Naive thymus-derived CD8-positive, alpha-beta T cell (primary cell): ENCODE measurements around the gene SLC17A7. TPM values are rescaled to one million over a fixed set of nuclear protein-coding genes. Genes with fewer than 3 reads are reported as not detected.

Experiments used
- ATAC-seq, 2 donors: fragments of 150-1000 bp; cut with Tn5 transposase in 1 of 2; sonication (Bioruptor Pico), chemical (Tn5 transposase) in 1 of 2; 1 replicate in 1 of 2; 2 replicates in 1 of 2; pipeline ENCODE4 v1.10.0; 2021; ENCODE audit warnings: mild to moderate bottlenecking in 2 of 2, moderate library complexity in 2 of 2
- POLR2A ChIA-PET: fragments of 350-600 bp; sonication (Branson Sonifier 250); formaldehyde crosslinking; loops from one replicate; lab custom pipeline; 2021; ENCODE audit warnings: antibody characterized with exemption; lab: Charles Lee
- DNase-seq, 10 donors: peaks; one replicate each; pipeline versions ENCODE4 v3.0.0 to v3.0.0-alpha.2; 2020 to 2022
- H3K27ac Mint-ChIP-seq, 10 donors: one replicate each; pipeline ENCODE4 v1.8.0; 2020 to 2022; ENCODE audit warnings: mild to moderate bottlenecking in 10 of 10, mixed read lengths in 10 of 10, moderate library complexity in 4 of 10, inconsistent platforms in 1 of 10
- H3K27me3 Mint-ChIP-seq, 5 donors: one replicate each; pipeline ENCODE4 v1.8.0; 2021 to 2022; ENCODE audit warnings: mixed read lengths in 5 of 5
- H3K36me3 Mint-ChIP-seq, 3 donors: one replicate each; pipeline ENCODE4 v1.8.0; 2020 to 2022; ENCODE audit warnings: mixed read lengths in 3 of 3, mild to moderate bottlenecking in 2 of 3, inconsistent platforms in 1 of 3
- H3K4me1 Mint-ChIP-seq, 4 donors: one replicate each; pipeline ENCODE4 v1.8.0; 2021 to 2022; ENCODE audit warnings: mixed read lengths in 4 of 4
- H3K4me3 Mint-ChIP-seq, 10 donors: one replicate each; pipeline ENCODE4 v1.8.0; 2020 to 2022; ENCODE audit warnings: mild to moderate bottlenecking in 10 of 10, mixed read lengths in 10 of 10, moderate library complexity in 6 of 10, inconsistent platforms in 1 of 10
- H3K9me3 Mint-ChIP-seq, 9 donors: one replicate each; pipeline ENCODE4 v1.8.0; 2020 to 2022; ENCODE audit warnings: mixed read lengths in 9 of 9, mild to moderate bottlenecking in 3 of 9, inconsistent platforms in 1 of 9, moderate library complexity in 1 of 9
- polyA plus RNA-seq, 3 donors: library from polyadenylated mRNA; unstranded; fragments of 300-500 nt; fragmentation: Illumina TruSeq; gene quantifications; one replicate each; pipeline ENCODE4 v1.2.3, GENCODE V29; 2021
- total RNA-seq, 8 experiments: library from RNA in 2 of 8; stranded (reverse) in 2 of 8; gene quantifications; one replicate each; pipeline ENCODE4 v1.2.3 and lab custom pipeline; 2021 to 2026

Gene SLC17A7
- total RNA-seq (under 1 TPM; 0.27 to 0.73 TPM), polyA plus RNA-seq (not detected), total RNA-seq (lab: John Stamatoyannopoulos, UW) (0 to 0.15 (median 0.08) reads per million in 6 experiments)

DNA sequence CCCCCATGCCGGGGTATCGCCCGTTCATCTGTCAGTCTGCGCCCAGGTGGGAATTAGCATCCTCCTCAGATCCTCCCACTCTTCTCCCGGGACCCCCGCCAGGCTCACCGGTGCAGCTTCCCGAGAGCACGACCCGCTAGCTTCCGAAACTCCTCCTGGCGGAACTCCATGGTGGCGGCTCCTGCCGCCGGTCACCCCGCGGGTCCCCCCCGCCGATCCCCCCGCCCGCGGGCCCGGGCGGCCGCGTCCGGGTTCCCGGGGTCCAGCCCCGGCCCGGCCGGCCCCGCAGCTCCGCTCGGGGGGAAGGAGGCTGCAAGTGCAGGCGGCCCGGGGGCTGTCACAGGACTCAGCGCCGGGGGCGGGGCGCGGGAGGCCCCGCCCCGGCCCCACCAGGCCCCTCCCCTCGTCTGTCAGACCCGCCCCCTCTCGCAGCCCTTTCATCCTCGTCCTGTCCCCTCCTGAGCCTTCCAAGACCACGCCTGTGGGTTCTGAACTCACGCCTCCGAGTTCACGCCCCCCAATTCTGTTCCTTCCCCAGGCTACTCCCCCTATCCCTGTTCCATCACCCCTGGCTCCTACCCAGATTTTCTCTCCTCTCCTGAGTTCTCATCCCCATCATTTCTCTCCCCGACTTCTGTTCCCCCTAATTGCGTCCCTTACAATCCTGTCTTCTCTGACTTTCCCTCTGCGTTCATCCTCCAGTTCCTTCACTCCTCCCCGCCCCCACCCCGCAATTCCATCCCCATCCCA, at the start of gene SLC17A7:
TSS of gene SLC17A7 (minus strand) at position 318 of the 750 bp plus-strand sequence. CDS start at position 170, 148 bp downstream.
- ATAC-seq (no peak), DNase-seq (peak in 5 of 10 donors; percentile 27 to 72 (median 59))
- POLR2A ChIA-PET = interaction anchor here (0.6 to 2.4 kb wide), 7 partner anchors 10 to 51 kb away, joined by 3 to 11 read pairs (median 5); partner anchors contain the start of gene PIH1D1
- peaks cover 44 to 65% (median 58%) of the 10 kb centered on the region in 5 donors for H3K27me3 Mint-ChIP-seq
- peak within 1 kb of the TSS; percentile 76 to 90 (median 84) for H3K4me3 Mint-ChIP-seq
- H3K9me3 Mint-ChIP-seq = no peaks in the 10 kb centered on the region
- peaks cover 33 to 54% (median 43%) of the 10 kb centered on the region in 4 donors for H3K4me1 Mint-ChIP-seq
- H3K27ac Mint-ChIP-seq = peak within 1 kb of the TSS in 9 of 10 donors; percentile 19 to 84 (median 34)
- H3K36me3 Mint-ChIP-seq = peaks cover 2 to 8% (median 5%) of the 10 kb centered on the region in 3 donors

DNA sequence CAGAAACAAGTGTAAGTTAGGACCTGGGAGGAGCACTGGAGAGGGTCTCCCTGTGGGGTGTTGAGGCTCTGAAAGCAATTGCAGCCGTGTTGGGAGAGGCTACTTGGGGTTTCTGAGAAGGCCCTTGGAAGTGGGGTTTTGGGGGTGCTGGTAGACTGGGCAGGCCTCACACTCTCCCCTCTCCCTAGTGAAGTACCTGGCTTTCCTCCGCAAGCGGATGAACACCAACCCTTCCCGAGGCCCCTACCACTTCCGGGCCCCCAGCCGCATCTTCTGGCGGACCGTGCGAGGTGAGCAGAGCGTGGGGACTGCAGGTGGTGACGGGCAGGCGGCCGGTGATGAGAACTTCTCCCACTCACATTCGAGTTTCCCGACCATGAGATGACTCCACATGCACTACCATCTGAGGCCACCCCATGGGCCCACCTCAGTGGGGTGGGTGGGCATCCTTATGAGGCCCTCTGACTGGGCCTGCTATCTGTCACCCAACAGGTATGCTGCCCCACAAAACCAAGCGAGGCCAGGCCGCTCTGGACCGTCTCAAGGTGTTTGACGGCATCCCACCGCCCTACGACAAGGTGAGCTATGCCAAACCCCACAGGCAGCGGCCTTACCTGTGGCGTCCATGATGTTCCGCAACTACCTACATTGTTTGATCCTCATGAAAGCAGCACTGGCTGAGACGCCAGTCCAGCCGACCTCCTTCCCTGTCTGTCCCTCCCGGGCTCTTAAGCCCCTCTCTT, 49.1 kb upstream of the SLC17A7 start:
- H3K27me3 Mint-ChIP-seq = peaks cover 0 to 3% (median 0%) of the 10 kb centered on the region in 5 donors
- peaks cover 0 to 4% (median 0%) of the 10 kb centered on the region in 9 donors for H3K9me3 Mint-ChIP-seq
- peak overlapping the region; percentile 26 to 99 (median 97) for H3K4me3 Mint-ChIP-seq
- H3K4me1 Mint-ChIP-seq = peaks cover 11 to 66% (median 53%) of the 10 kb centered on the region in 4 donors
- peak overlapping the region in 9 of 10 donors; percentile 57 to 99 (median 94) for H3K27ac Mint-ChIP-seq
- peaks cover 12 to 69% (median 33%) of the 10 kb centered on the region in 3 donors for H3K36me3 Mint-ChIP-seq
- DNase-seq = no peak
- POLR2A ChIA-PET = interaction anchor here (6.2 kb wide), 1 partner anchor 13 kb away, joined by 60 read pairs; no protein-coding TSS in a partner anchor
- no peak for ATAC-seq

DNA sequence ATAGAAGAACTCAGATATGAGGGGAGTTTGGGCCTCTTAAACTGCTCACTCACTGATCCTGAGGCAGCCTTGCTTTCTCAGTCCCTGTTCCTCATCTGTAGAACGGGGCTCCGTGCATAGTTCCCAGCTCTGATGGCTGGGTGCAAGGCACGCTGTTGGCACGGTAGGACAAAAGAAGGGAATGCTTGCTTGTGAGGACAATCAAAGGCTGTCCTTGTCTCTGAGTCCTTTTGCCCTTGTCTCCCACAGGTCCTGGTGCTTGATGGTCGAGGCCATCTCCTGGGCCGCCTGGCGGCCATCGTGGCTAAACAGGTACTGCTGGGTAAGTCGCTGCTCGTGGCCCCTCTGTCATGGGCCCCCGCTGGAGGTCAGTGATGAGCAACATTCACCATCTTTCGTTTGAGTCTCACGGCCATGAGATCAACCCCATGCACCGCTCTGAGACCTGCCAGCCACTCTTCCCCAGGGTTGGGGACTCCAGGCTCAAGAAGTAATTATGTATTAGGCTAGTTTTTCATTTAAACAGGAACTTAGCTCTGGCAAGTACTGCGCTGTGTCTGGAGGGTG, 48.4 kb upstream of the SLC17A7 start:
- POLR2A ChIA-PET = interaction anchor here (0.5 to 6.2 kb wide), 7 partner anchors 13 to 229 kb away, joined by 3 to 60 read pairs (median 4); partner anchors contain the start of genes ALDH16A1, FLT3LG and PIH1D1
- Mint-ChIP-seq H3K27ac (peak overlapping the region in 9 of 10 donors; percentile 85 to 99 (median 97)), H3K36me3 (peaks cover 12 to 76% (median 33%) of the 10 kb centered on the region in 3 donors), H3K4me3 (peak overlapping the region; percentile 89 to 99 (median 97)), H3K9me3 (peaks cover 0 to 4% (median 0%) of the 10 kb centered on the region in 9 donors), H3K27me3 (peaks cover 0 to 3% (median 0%) of the 10 kb centered on the region in 5 donors), H3K4me1 (peaks cover 11 to 60% (median 52%) of the 10 kb centered on the region in 4 donors)
- ATAC-seq (no peak), DNase-seq (no peak)

DNA sequence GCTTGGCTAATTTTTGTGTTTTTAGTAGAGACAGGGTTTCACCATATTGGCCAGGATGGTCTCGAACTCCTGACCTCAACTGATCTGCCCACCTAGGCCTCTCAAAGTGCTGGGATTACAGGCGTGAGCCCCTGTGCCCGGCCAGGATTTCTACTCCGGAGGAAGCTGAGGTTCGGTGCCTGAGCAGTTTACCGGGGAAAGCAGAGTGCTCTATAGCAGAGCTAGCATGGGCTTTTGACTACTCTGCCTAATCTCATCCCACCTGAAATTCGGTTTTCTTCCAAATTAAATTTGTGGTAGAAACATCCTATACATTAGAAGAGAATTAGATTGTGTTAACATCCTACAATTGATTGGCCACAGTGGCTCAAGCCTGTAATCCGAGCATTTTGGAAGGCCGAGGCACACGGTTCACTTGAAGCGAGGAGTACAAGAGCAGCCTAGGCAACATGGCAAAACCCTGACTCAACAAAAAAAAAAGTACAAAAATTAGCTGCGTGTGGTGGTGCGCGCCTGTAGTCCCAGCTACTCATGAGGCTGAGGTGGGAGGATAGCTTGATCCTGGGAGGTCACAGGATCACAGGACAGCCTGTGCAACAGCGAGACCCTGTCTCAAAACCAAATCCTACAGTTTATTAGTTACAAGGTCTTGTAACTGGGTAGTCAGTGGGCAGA, 47.7 kb upstream of the SLC17A7 start:
- peak overlapping the region; percentile 94 to 99 (median 97) for H3K27ac Mint-ChIP-seq
- peaks cover 11 to 60% (median 52%) of the 10 kb centered on the region in 4 donors for H3K4me1 Mint-ChIP-seq
- no peak for ATAC-seq
- peaks cover 12 to 83% (median 33%) of the 10 kb centered on the region in 3 donors for H3K36me3 Mint-ChIP-seq
- H3K27me3 Mint-ChIP-seq = peaks cover 0 to 3% (median 0%) of the 10 kb centered on the region in 5 donors
- POLR2A ChIA-PET = interaction anchor here (0.6 to 6.2 kb wide), 10 partner anchors 12 to 197 kb away, joined by 3 to 60 read pairs (median 6); partner anchors contain the start of genes ALDH16A1, FLT3LG and PIH1D1
- peaks cover 0 to 4% (median 0%) of the 10 kb centered on the region in 9 donors for H3K9me3 Mint-ChIP-seq
- DNase-seq = no peak
- peak overlapping the region; percentile 89 to 99 (median 97) for H3K4me3 Mint-ChIP-seq

DNA sequence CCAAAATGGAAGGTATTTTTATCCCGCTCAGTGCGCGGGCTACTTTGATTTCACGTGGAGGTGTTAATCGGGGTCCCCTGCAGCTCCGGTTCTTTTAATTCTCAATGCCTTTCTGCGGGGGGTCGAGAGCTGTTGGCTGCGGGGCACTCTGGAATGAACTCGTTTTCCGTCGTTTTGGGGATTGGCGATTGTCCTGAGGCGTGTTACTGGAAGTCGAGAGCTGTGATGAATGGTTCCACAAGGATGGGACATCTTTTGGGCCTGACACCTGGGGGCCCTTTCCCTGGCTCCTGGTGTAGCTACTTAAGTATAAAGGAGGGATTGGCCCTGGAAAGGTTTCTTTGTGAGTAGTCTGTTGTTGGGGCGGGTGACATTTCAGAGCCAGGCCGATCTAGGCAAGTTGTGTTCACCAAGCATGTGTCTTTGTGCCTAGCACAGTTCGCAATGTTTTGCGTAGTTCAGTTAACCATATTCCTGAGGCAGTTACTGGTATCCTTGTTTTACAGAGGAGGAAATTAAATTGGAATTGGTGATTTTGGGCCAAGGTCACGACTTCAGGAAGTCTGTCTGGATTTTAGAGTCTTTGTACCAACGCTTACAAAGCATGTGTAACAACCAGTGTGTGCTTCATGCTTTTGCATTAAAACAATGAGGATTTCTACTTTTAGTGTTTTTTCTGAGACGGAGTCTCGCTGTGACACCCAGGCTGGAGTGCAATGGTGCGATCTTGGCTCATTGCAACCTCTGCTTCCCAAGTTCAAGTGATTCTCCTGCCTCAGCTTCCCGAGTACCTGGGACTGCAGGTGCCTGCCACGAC, 46.9 kb upstream of the SLC17A7 start:
- peaks cover 0 to 2% (median 0%) of the 10 kb centered on the region in 9 donors for H3K9me3 Mint-ChIP-seq
- peak overlapping the region; percentile 94 to 99 (median 97) for H3K27ac Mint-ChIP-seq
- no peak for ATAC-seq
- POLR2A ChIA-PET = interaction anchor here (0.6 to 6.2 kb wide), 29 partner anchors 11 to 495 kb away, joined by 3 to 60 read pairs (median 4); partner anchors contain the start of genes ALDH16A1, CD37, FLT3LG and GYS1
- peak overlapping the region; percentile 89 to 99 (median 97) for H3K4me3 Mint-ChIP-seq
- no peak for DNase-seq
- H3K36me3 Mint-ChIP-seq = peaks cover 12 to 89% (median 33%) of the 10 kb centered on the region in 3 donors
- peaks cover 0 to 3% (median 0%) of the 10 kb centered on the region in 5 donors for H3K27me3 Mint-ChIP-seq
- H3K4me1 Mint-ChIP-seq = peaks cover 11 to 60% (median 52%) of the 10 kb centered on the region in 4 donors

DNA sequence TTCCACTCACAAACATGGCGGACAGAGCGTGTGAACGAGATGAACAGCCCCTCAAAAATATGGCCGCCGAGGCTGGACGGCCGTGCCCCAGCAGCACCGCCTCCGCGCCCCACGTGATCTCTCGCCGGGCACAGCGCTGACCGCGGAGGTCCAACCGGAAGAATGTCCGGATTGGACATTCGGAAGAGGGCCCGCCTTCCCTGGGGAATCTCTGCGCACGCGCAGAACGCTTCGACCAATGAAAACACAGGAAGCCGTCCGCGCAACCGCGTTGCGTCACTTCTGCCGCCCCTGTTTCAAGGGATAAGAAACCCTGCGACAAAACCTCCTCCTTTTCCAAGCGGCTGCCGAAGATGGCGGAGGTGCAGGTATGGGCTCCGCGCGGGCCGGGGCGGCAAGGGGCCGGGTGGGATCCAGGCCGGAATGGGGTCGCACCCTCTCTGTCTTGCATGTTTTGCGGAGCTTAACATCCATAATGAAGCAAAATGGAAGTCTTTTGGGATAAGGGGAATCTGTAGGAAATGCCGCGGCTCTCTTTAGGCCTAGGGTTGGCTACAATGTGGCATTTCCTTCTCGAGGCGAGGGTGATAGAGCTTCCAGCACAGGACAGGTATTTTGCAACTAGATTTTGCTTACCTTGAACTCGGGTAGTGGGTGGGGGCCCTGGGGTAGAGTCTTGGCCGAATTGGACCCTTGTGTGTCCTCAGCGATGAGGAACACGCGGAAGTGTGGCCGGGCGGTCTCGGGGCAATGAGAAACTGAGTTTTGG, 46.1 kb upstream of the SLC17A7 start, which contains the start of gene RPL13A:
TSS of gene RPL13A (plus strand) at position 332 of the 769 bp plus-strand sequence. CDS start at position 354, 22 bp downstream.
- ATAC-seq (peak; percentile 85 to 91), DNase-seq (peak; percentile 98 to 100 (median 99))
- H3K9me3 Mint-ChIP-seq = peaks cover 0 to 2% (median 0%) of the 10 kb centered on the region in 9 donors
- POLR2A ChIA-PET = interaction anchor here (0.5 to 6.2 kb wide), 29 partner anchors 10 to 494 kb away, joined by 3 to 60 read pairs (median 4); partner anchors contain the start of genes ALDH16A1, CD37, FLT3LG and GYS1
- peak within 1 kb of the TSS; percentile 94 to 99 (median 97) for H3K27ac Mint-ChIP-seq
- H3K27me3 Mint-ChIP-seq = peaks cover 0 to 3% (median 0%) of the 10 kb centered on the region in 5 donors
- peaks cover 9 to 57% (median 45%) of the 10 kb centered on the region in 4 donors for H3K4me1 Mint-ChIP-seq
- peak within 1 kb of the TSS; percentile 89 to 99 (median 97) for H3K4me3 Mint-ChIP-seq
- peaks cover 12 to 89% (median 29%) of the 10 kb centered on the region in 3 donors for H3K36me3 Mint-ChIP-seq

DNA sequence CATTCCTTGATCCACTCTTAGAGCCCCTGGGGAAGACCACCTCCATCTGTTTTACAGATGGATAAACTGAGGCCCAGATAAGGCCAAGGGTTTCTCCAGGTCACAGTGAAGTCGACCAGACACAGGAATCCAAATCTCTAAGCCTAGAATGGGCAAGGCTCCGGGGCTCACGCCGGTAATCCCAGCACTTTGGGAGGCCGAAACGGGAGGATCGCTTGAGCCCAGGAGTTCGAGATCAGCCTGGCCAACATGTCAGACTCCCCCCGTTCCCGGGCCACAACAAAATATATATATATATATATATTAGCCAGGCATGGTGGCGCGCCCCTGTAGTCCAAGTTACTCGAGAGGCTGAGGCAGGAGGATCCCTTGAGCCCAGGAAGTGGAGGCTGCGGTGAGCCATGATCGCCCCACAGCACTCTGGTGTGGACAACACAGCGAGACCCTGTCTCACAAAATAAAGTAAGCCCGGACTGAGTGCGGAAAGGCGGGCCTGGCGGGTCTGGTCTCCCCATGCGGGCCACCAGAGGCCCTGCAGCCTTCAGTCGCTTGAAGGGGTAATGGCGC, 45.5 kb upstream of the SLC17A7 start:
- ATAC-seq (no peak), DNase-seq (no peak)
- H3K27ac Mint-ChIP-seq = peak overlapping the region; percentile 94 to 99 (median 97)
- H3K9me3 Mint-ChIP-seq = peaks cover 0 to 2% (median 0%) of the 10 kb centered on the region in 9 donors
- peak overlapping the region; percentile 89 to 99 (median 97) for H3K4me3 Mint-ChIP-seq
- H3K27me3 Mint-ChIP-seq = peaks cover 0 to 3% (median 0%) of the 10 kb centered on the region in 5 donors
- peaks cover 9 to 59% (median 41%) of the 10 kb centered on the region in 4 donors for H3K4me1 Mint-ChIP-seq
- POLR2A ChIA-PET = interaction anchor here (0.5 to 6.2 kb wide), 14 partner anchors 10 to 231 kb away, joined by 3 to 60 read pairs (median 6); partner anchors contain the start of genes ALDH16A1, FLT3LG, NOSIP and PIH1D1
- H3K36me3 Mint-ChIP-seq = peaks cover 12 to 88% (median 28%) of the 10 kb centered on the region in 3 donors

DNA sequence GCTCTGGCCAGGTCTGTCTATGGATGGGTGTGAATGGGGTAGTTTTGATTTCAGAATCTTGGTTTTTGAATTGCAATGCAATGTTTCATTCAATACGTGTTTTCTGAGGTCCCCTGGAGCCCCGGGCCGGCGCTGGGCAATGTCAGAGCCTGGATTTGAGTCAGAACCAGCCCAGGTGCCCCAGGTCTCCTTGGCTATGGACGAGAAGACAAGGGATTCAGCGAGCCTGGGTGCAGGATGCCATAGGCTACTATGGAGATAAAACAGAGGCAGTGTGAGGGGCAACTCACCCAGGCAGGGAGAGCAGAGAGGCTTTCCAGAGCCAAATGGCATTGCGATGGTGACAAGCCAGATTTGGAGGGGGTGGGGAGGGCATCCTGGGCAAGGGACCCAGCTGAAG, 44.9 kb upstream of the SLC17A7 start:
- H3K27me3 Mint-ChIP-seq = peaks cover 0 to 3% (median 0%) of the 10 kb centered on the region in 5 donors
- DNase-seq (no peak), ATAC-seq (no peak)
- H3K27ac Mint-ChIP-seq = peak overlapping the region in 9 of 10 donors; percentile 70 to 97 (median 85)
- H3K4me3 Mint-ChIP-seq = peak overlapping the region in 6 of 10 donors; percentile 23 to 69 (median 35)
- peaks cover 0 to 2% (median 0%) of the 10 kb centered on the region in 9 donors for H3K9me3 Mint-ChIP-seq
- POLR2A ChIA-PET = interaction anchor here (0.8 to 6.2 kb wide), 3 partner anchors 9 to 104 kb away, joined by 3 to 60 read pairs (median 4); no protein-coding TSS in a partner anchor
- H3K36me3 Mint-ChIP-seq = peaks cover 12 to 85% (median 28%) of the 10 kb centered on the region in 3 donors
- peaks cover 8 to 64% (median 41%) of the 10 kb centered on the region in 4 donors for H3K4me1 Mint-ChIP-seq

DNA sequence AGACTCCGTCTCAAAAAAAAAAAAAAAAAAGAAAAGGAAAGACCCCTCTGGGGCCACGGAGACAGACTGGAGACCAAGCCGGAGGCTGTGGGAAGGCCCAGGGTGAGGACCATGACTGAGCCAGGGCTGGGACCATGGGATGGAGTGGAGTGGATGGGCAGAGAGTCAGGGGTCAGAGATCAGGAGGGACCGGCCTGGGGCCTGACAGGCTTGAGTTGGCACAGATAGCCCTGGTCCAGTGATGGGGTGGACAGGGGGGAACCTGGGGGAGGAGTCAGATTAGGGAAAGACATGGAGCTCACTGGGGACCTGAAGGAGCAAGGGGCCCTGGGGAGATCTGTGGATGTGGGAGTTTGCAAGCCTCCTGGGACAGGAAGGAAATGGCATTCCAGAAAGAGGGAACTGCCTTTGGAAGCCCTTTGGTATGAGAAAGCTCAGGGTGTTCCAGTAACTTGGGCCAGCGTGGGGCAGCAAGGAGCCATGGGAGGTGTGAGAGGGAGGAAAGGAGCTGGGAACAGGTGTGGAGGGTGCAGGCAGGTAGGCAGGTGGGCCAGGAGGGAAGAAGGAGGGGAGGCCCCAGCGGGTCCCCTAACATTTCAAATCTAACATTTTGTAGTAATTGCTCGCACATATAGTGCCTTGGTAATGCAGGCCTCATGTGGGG, 39.8 kb upstream of the SLC17A7 start:
- Mint-ChIP-seq H3K9me3 (no peaks in the 10 kb centered on the region), H3K4me3 (peak overlapping the region in 5 of 10 donors; percentile 5 to 76 (median 26)), H3K27ac (peak overlapping the region; percentile 55 to 89 (median 70)), H3K27me3 (no peaks in the 10 kb centered on the region), H3K36me3 (peaks cover 4 to 88% (median 14%) of the 10 kb centered on the region in 3 donors), H3K4me1 (peaks cover 13 to 59% (median 29%) of the 10 kb centered on the region in 4 donors)
- ATAC-seq = no peak
- no peak for DNase-seq
- POLR2A ChIA-PET = interaction anchor here (0.6 to 1.3 kb wide), 7 partner anchors 10 to 72 kb away, joined by 3 to 9 read pairs (median 4); no protein-coding TSS in a partner anchor
